Choroid plexus epithelial cell (primary cell): Measurements from ENCODE around the gene ANTXR1.

Source experiments
- DNase-seq: peaks from one replicate; pipeline ENCODE4 v3.0.0-alpha.2; 2010; ENCODE audit warnings: low read depth
- H3K4me3 ChIP-seq: 2 replicates; pipeline ENCODE4 v1.5.1; 2011; ENCODE audit warnings: low read depth, mild to moderate bottlenecking, control low read depth, low read length, moderate library complexity
- CTCF ChIP-seq: conservative IDR thresholded peaks from 2 replicates; pipeline ENCODE4 v1.5.1; 2011; ENCODE audit warnings: low read depth, mild to moderate bottlenecking, control low read depth, inconsistent platforms, low read length, moderate library complexity

ANTXR1 gene

GRCh38 chr2:69191634-69192033 lies 178.7 kb downstream of the ANTXR1 start:
- DNase-seq: no peak
- TF ChIP-seq CTCF: no peak
- no peak overlapping the region for H3K4me3 ChIP-seq

GRCh38 chr2:69192176-69192945 lies 179.4 kb downstream of the ANTXR1 start:
- no peak overlapping the region for H3K4me3 ChIP-seq
- TF ChIP-seq CTCF: no peak
- no peak for DNase-seq

- no peak for TF ChIP-seq CTCF
- H3K4me3 ChIP-seq: no peak overlapping the region
- peak; percentile 59 for DNase-seq
These were observed 182.7 kb downstream of the ANTXR1 start for GRCh38 chr2:69195706-69196105.

GRCh38 chr2:69196327-69197117 lies 183.5 kb downstream of the ANTXR1 start:
- TF ChIP-seq CTCF: no peak
- DNase-seq: peak; percentile 96
- H3K4me3 ChIP-seq: no peak overlapping the region

- no peak overlapping the region for H3K4me3 ChIP-seq
- peak; percentile 99 for DNase-seq
- TF ChIP-seq CTCF: no peak
These were observed 187.1 kb downstream of the ANTXR1 start for GRCh38 chr2:69200107-69200520.

GRCh38 chr2:69201259-69201658 lies 188.3 kb downstream of the ANTXR1 start:
- no peak for TF ChIP-seq CTCF
- no peak for DNase-seq
- H3K4me3 ChIP-seq: no peak overlapping the region
